HG02938 (cell line): ENCODE data around the gene LHX1.

Experiments
- ATAC-seq: cut with Tn5 transposase; IDR thresholded peaks from one replicate; pipeline ENCODE4 v1.9.1; 2021; ENCODE audit warnings: mild to moderate bottlenecking, moderate library complexity; ENCODE audit not compliant: unreplicated experiment

LHX1 gene

GRCh38 chr17:36950027-36950426 is 12.8 kb downstream of the LHX1 start:
- ATAC-seq, result no peak

GRCh38 chr17:36951084-36951789 is 14.0 kb downstream of the LHX1 start:
- ATAC-seq, result no peak

- ATAC-seq, result no peak
Measured at GRCh38 chr17:36971508-36971907, 34.2 kb downstream of the LHX1 start.

GRCh38 chr17:36972186-36972700 is 35.0 kb downstream of the LHX1 start:
- ATAC-seq, result no peak

DNA sequence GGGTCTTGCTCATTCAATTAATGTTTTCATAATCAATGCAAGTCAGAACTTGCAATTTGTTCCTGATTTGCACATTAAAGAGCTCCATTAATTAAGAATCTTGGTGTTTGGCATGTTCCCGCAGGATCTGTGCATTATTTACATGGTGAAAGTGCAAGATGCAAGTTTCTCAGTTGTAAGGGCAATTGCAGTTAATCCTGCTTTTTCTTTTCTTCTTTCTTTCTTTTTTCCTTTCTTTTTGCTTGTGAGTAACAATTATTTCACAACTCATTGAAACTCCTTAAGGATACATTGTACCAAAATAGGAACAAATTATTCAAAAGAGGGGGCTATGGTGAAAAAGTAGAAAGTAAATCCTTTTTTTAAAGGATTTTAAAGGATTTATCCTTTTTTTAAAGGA is 35.6 kb downstream of the LHX1 start:
- ATAC-seq, result no peak

GRCh38 chr17:36975922-36976515 is 38.7 kb downstream of the LHX1 start:
- no peak for ATAC-seq

DNA sequence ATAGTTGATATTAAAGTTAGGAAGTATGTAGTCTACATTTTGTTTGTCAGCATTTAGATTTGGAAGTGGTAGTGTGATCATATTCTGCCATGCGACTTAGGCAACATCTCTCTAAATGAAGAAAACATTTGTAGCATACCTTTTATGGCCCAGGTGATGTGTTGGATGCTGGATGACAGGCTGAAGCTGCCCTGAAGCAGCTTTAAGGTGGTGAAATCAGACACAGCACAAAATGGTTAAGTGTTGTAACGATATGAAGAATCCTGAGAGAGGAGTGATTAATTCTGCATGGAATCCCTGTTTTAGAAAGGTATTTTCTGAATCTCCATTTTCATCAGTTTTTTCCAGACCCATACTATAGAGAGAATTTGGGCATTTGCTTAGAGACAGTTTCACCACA is 39.8 kb downstream of the LHX1 start:
- ATAC-seq, result no peak

DNA sequence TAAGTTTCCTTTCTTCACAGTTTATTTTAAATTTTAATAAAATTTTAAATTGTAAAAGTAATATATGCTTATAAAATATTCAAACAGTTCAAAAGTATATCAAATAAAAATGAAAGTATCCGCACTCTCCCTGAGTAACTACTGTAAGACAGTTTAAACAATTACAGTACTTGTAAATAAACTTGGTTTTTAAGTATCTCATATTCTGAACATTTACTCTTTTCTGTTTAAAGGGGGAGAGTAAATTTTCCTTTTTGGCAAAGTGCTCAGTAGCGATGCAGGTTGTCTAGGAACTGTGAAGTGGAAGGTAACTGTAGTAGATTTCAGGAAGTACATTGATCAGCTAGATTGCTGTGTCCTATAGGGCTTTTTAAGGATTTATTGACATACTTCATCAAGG is 40.3 kb downstream of the LHX1 start:
- no peak for ATAC-seq

GRCh38 chr17:36978810-36979564 is 41.7 kb downstream of the LHX1 start:
- ATAC-seq, result no peak

- ATAC-seq, result no peak
Measured at GRCh38 chr17:36979565-36979941, 42.3 kb downstream of the LHX1 start.

- ATAC-seq, result no peak
Measured at GRCh38 chr17:36980280-36980761, 43.0 kb downstream of the LHX1 start.

DNA sequence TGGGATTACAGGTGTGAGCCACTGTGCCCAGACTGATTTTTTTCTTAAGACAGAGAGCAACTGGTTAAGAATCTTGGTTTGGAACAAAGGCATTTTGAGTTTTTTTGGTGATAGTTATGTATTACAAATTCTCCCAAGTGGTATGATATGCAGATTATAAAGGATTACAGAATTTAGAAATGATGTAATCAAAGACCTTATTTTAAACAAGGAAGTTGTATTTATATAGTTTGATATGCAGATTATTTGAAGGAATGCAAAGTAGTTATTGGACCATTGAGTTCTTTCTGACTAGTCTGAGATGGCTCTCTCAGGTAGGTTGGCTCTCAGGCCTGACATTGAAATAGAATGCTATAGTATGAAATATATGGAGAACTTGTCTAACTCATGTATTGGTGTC is 46.3 kb downstream of the LHX1 start:
- no peak for ATAC-seq

- ATAC-seq, result no peak
Measured at GRCh38 chr17:36989173-36989572, 51.9 kb downstream of the LHX1 start.

DNA sequence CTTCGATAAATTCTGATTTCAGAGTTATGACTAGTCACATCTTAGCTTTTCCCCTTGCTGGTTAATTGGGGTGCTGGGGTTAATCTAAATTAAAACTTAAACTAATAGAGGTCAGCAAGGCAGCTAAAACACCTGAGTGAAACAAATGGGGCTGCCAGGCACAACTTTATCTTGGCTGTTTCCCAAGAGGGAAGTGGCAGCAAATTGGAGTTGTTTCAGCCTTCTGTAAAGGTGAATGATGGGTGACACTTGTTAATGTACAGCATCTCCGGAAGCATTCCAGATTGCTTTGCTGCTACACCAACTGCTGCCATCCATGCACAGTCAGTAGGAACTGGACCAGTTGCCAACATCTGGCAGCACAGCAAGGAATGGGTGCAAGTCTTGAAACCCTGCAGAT is 55.4 kb downstream of the LHX1 start:
- no peak for ATAC-seq

GRCh38 chr17:36993227-36993626 is 56.0 kb downstream of the LHX1 start:
- ATAC-seq, result no peak
